Neutrophil (primary cell): ENCODE data around the gene FCRLB.
"Not testable (repeated sequence)": the region's sequence is repeated elsewhere in the genome, so short reads cannot be mapped to it uniquely, and the experiment has no call there.

ENCODE experiments used
- H3K27ac ChIP-seq: fragments of 200-600 bp; sonication (generic); 2 replicates; pipeline ENCODE4 v1.5.1; 2016; ENCODE audit warnings: mild to moderate bottlenecking, moderate library complexity
- H3K27me3 ChIP-seq: fragments of 200-600 bp; sonication (generic); 2 replicates; pipeline ENCODE4 v1.6.0; 2016; ENCODE audit warnings: mild to moderate bottlenecking
- H3K36me3 ChIP-seq: fragments of 200-600 bp; sonication (generic); 2 replicates; pipeline ENCODE4 v1.5.1; 2017
- H3K4me1 ChIP-seq, 2 experiments: fragments of 200-600 bp in 1 of 2; sonication (generic) in 1 of 2; 1 replicate in 1 of 2; 2 replicates in 1 of 2; pipeline versions ENCODE4 v1.5.1 to v1.6.1; 2013 to 2016; ENCODE audit warnings: low read depth in 1 of 2, low read length in 1 of 2, mild to moderate bottlenecking in 1 of 2, moderate library complexity in 1 of 2; ENCODE audit not compliant: control insufficient read depth in 1 of 2, insufficient read depth in 1 of 2
- H3K4me3 ChIP-seq, 2 experiments: fragments of 200-600 bp in 1 of 2; sonication (generic) in 1 of 2; 1 replicate in 1 of 2; 2 replicates in 1 of 2; pipeline ENCODE4 v1.5.1; 2013 to 2016; ENCODE audit warnings: low read depth in 1 of 2, low read length in 1 of 2, mild to moderate bottlenecking in 1 of 2, moderate library complexity in 1 of 2
- H3K9me3 ChIP-seq: fragments of 200-600 bp; sonication (generic); 2 replicates; pipeline ENCODE4 v1.5.1; 2016
- TF ChIP-seq, protein P1 (sequence below): fragments of 200-600 bp; sonication (generic); IDR thresholded peaks from 2 replicates; pipeline ENCODE4 v1.5.1; 2016; ENCODE audit warnings: antibody characterized with exemption

Gene FCRLB, protein sequence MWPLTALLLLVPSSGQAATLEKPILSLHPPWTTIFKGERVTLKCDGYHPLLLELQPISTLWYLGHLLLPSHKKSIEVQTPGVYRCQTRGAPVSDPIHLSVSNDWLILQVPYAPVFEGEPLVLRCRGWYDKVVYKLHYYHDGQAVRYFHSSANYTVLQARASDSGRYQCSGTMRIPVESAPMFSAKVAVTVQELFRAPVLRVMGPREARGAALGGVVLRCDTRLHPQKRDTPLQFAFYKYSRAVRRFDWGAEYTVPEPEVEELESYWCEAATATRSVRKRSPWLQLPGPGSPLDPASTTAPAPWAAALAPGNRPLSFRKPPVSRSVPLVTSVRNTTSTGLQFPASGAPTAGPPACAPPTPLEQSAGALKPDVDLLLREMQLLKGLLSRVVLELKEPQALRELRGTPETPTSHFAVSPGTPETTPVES

DNA sequence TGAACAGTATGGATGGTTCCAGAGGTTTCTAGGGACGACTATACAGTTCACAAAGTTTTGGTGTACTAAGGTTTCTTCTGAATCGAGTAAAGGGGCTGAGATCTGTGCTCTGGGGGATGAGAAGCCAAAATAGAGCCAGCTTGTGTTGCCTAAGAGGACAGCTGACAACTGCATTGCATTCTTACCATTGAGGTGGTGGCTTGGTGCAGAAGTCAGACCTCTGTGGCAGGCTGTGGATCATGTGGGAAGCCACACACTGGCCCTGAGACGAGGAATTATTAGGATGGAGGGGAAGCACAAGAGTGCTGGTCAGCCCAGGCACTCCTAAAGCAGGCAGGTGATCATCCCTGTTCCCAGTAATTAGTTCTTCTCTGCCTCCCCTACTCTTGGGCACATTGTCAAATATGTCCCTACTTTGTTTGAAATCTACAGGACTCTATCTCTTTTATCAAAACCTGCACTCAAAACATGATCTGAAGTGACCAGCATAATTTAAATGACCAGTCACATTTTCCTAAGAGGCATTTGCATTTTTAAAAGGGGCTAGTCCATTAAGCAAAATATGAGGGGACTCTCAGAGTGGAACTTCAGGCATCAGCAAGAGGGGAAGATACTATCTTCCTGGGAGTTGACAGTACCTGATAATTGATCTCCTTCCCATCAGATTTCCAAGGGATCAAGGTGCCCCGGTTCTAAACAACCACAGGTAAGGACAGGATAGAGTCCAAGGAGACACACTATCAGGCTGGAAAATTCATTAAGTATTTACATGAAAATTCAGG is at the start of gene FCRLB:
Gene FCRLB (plus strand): TSS at position 589 of the 782 bp plus-strand sequence. CDS start 1,129 bp downstream, outside the sequence.
- H3K27me3 ChIP-seq: peaks cover 71% of the 10 kb centered on the region
- no peak within 1 kb of the TSS for H3K4me3 ChIP-seq
- peaks cover 6 to 7% of the 10 kb centered on the region in 2 experiments for H3K4me1 ChIP-seq
- no peak within 1 kb of the TSS for H3K27ac ChIP-seq
- no peaks in the 10 kb centered on the region for H3K36me3 ChIP-seq
- H3K9me3 ChIP-seq: no peaks in the 10 kb centered on the region
- TF ChIP-seq, protein P1, sequence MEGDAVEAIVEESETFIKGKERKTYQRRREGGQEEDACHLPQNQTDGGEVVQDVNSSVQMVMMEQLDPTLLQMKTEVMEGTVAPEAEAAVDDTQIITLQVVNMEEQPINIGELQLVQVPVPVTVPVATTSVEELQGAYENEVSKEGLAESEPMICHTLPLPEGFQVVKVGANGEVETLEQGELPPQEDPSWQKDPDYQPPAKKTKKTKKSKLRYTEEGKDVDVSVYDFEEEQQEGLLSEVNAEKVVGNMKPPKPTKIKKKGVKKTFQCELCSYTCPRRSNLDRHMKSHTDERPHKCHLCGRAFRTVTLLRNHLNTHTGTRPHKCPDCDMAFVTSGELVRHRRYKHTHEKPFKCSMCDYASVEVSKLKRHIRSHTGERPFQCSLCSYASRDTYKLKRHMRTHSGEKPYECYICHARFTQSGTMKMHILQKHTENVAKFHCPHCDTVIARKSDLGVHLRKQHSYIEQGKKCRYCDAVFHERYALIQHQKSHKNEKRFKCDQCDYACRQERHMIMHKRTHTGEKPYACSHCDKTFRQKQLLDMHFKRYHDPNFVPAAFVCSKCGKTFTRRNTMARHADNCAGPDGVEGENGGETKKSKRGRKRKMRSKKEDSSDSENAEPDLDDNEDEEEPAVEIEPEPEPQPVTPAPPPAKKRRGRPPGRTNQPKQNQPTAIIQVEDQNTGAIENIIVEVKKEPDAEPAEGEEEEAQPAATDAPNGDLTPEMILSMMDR: no peak

DNA sequence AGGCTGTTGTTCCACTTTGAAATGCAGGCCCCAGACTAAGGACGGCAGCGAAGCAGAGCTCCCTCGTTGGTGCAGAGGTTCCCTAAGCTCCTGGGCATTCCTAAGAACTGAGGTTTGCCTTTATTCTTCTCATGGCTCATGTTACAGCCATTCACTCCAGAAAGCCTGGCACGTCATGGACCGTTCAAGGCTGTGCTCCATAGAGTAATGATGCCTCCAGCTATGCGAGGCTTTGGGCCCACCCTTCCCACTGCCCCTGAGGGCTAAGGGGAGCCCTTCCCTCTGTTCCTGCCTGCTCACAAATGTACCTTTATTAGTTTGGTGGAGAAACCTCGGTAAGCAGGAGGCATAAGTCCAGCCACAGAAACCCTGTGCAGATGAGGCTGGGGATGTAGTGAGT is 47.9 kb upstream of the FCRLB start:
- H3K36me3 ChIP-seq, H3K27ac ChIP-seq, H3K4me3 ChIP-seq, H3K27me3 ChIP-seq, H3K9me3 ChIP-seq, H3K4me1 ChIP-seq: not testable (repeated sequence)

DNA sequence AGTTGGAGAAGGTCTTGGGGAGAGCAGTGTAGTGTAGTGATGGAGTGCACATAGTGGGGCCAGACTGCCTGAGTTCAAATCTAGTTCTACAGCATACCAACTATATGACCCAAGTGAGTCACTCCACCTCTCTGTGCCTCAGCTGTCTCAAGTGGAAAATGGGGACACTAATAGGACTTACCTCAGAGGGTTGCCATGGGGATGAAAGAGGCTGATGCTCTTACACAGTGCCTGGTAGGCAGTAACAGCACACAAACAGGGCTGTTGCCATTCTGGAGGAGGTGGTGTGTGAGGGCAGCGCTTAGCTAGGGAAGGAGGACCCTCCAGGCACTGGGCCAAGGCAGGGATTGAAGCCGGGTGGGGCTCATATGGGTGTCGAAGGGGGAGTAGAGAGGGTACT is 46.9 kb upstream of the FCRLB start:
- H3K27me3 ChIP-seq, H3K4me1 ChIP-seq, H3K4me3 ChIP-seq, H3K36me3 ChIP-seq, H3K9me3 ChIP-seq, H3K27ac ChIP-seq: not testable (repeated sequence)

DNA sequence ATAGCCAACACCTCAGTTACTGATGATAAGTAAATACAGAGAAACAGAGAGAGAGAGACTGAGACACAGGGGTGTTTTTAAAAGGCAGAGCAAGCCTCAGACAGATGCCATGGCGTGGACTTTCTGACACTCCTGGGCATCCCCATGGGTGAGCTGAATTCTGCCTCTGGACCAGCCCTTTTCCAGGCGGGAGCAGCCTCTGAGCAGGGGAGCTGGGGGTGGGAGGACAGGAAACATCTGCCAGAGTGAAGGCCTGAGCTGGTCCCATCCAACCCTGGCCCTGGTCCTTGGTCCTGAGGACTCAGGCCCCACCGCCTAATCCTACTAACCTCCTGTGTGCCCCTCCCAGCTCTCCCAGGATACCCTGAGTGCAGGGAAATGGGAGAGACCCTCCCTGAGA is 46.4 kb upstream of the FCRLB start:
- H3K4me3 ChIP-seq, H3K36me3 ChIP-seq, H3K27me3 ChIP-seq, H3K9me3 ChIP-seq, H3K27ac ChIP-seq, H3K4me1 ChIP-seq: not testable (repeated sequence)

DNA sequence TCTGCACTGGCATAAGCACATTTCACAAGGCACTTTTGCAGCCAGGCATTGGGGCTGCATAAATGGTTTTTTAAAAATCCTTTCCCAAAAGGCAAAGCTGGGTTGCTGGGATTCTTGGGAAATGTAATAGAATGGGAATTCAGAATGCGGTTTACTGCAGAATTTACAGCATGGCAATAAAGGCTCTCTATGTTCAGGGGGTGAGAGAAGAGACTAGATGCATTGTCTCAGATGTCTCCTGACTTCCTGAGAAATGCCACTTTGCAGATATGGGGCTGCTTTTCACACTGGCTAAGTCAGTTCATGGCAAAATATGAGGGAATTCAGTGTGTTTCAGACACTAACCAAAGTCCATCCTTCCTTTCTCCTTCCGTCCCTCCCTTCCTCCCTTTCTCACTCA is 44.9 kb upstream of the FCRLB start:
- Histone ChIP-seq H3K27ac (no peak overlapping the region), H3K9me3 (no peaks in the 10 kb centered on the region), H3K4me3 (no peak overlapping the region), H3K27me3 (peaks cover 13% of the 10 kb centered on the region), H3K36me3 (no peaks in the 10 kb centered on the region), H3K4me1 (no peaks in the 10 kb centered on the region)
- TF ChIP-seq, protein P1: no peak

DNA sequence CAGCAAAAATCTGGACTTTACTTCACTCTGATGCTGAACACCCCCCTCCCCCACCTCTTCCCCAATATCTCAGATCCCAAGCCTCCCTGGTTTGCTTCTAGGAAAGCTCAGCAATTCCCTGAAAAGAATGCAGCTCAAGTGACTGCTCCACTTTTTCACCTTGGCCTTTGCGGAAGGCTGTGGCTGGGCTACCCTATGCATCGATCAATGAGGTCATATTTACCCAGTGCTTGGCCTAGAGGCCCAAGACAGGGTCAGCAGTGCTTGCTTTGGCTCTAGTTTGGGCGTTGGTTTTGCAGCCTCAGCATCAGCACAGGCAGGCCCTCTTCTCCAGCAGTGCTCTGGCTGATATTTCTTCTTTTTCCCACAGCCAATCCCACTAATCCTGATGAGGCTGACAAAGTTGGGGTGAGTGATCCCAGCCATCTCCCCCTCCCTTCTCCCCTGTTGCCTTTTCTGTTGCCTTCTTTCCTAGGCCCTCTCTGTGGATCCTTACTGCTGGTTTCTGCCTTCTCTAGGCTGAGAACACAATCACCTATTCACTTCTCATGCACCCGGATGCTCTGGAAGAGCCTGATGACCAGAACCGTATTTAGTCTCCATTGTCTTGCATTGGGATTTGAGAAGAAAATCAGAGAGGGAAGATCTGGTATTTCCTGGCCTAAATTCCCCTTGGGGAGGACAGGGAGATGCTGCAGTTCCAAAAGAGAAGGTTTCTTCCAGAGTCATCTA is 44.2 kb upstream of the FCRLB start:
- Histone ChIP-seq H3K9me3 (no peaks in the 10 kb centered on the region), H3K27ac (no peak overlapping the region), H3K4me3 (no peak overlapping the region), H3K27me3 (peaks cover 20% of the 10 kb centered on the region), H3K36me3 (no peaks in the 10 kb centered on the region), H3K4me1 (no peaks in the 10 kb centered on the region)
- TF ChIP-seq, protein P1: no peak
